ENCODE results near the gene YIPF1.
A peak's percentile ranks its signal among the peaks of the same experiment; 100 is the strongest.
"Not testable (repeated sequence)": the region's sequence is repeated elsewhere in the genome, so short reads cannot be mapped to it uniquely, and the experiment has no call there.

YIPF1 gene

GRCh38 chr1:53893999-53894636 is 4.5 kb upstream of the YIPF1 start, which contains the start of gene DIO1:
Gene DIO1 (plus strand): TSS chr1:53894187. CDS start chr1:53894211, 24 bp downstream.
- Histone ChIP-seq H3K4me3 (ENCODE audit: low read length) (no peak within 1 kb of the TSS), H3K9ac (ENCODE audit: low read length) (no peak within 1 kb of the TSS), H3K4me1 (ENCODE audit: control insufficient read depth, insufficient read depth, low read length) (peaks cover 24% of the 10 kb centered on the region), H3K27me3 (replicated peaks; ENCODE audit: control insufficient read depth, insufficient read depth, low read length) (no peaks in the 10 kb centered on the region), H3K36me3 (ENCODE audit: control insufficient read depth, insufficient read depth, low read length, severe bottlenecking) (no peaks in the 10 kb centered on the region), H3K9me3 (ENCODE audit: control insufficient read depth, low read length) (no peaks in the 10 kb centered on the region)
- DNase-seq (ENCODE audit: low read depth), result no peak

- Histone ChIP-seq H3K9ac (ENCODE audit: low read length) (no peak overlapping the region), H3K27me3 (replicated peaks; ENCODE audit: control insufficient read depth, insufficient read depth, low read length) (no peaks in the 10 kb centered on the region), H3K4me1 (ENCODE audit: control insufficient read depth, insufficient read depth, low read length) (peaks cover 21% of the 10 kb centered on the region), H3K4me3 (ENCODE audit: low read length) (no peak overlapping the region), H3K36me3 (ENCODE audit: control insufficient read depth, insufficient read depth, low read length, severe bottlenecking) (peaks cover under 1% of the 10 kb centered on the region), H3K9me3 (ENCODE audit: control insufficient read depth, low read length) (no peaks in the 10 kb centered on the region)
- no peak for DNase-seq (ENCODE audit: low read depth)
Measured at GRCh38 chr1:53892911-53893310, 3.3 kb upstream of the YIPF1 start.

- DNase-seq (ENCODE audit: low read depth), result no peak
- Histone ChIP-seq H3K27me3 (replicated peaks; ENCODE audit: control insufficient read depth, insufficient read depth, low read length) (no peaks in the 10 kb centered on the region), H3K9ac (ENCODE audit: low read length) (no peak overlapping the region), H3K9me3 (ENCODE audit: control insufficient read depth, low read length) (no peaks in the 10 kb centered on the region), H3K36me3 (ENCODE audit: control insufficient read depth, insufficient read depth, low read length, severe bottlenecking) (peaks cover 9% of the 10 kb centered on the region), H3K4me1 (ENCODE audit: control insufficient read depth, insufficient read depth, low read length) (peaks cover 20% of the 10 kb centered on the region), H3K4me3 (ENCODE audit: low read length) (no peak overlapping the region)
Measured at GRCh38 chr1:53891678-53892077, 2.1 kb upstream of the YIPF1 start.

GRCh38 chr1:53891018-53891417 is 1.4 kb upstream of the YIPF1 start:
- Histone ChIP-seq H3K4me3 (ENCODE audit: low read length) (no peak overlapping the region), H3K36me3 (ENCODE audit: control insufficient read depth, insufficient read depth, low read length, severe bottlenecking) (peaks cover 13% of the 10 kb centered on the region), H3K27me3 (replicated peaks; ENCODE audit: control insufficient read depth, insufficient read depth, low read length) (no peaks in the 10 kb centered on the region), H3K9ac (ENCODE audit: low read length) (no peak overlapping the region), H3K4me1 (ENCODE audit: control insufficient read depth, insufficient read depth, low read length) (peaks cover 14% of the 10 kb centered on the region), H3K9me3 (ENCODE audit: control insufficient read depth, low read length) (no peaks in the 10 kb centered on the region)
- no peak for DNase-seq (ENCODE audit: low read depth)

GRCh38 chr1:53890522-53890941 is 935 bp upstream of the YIPF1 start:
- Histone ChIP-seq H3K9ac (ENCODE audit: low read length) (peak overlapping the region; percentile 98), H3K36me3 (ENCODE audit: control insufficient read depth, insufficient read depth, low read length, severe bottlenecking) (peaks cover 17% of the 10 kb centered on the region), H3K27me3 (replicated peaks; ENCODE audit: control insufficient read depth, insufficient read depth, low read length) (no peaks in the 10 kb centered on the region), H3K4me3 (ENCODE audit: low read length) (peak overlapping the region; percentile 90), H3K9me3 (ENCODE audit: control insufficient read depth, low read length) (no peaks in the 10 kb centered on the region), H3K4me1 (ENCODE audit: control insufficient read depth, insufficient read depth, low read length) (peaks cover 14% of the 10 kb centered on the region)
- no peak for DNase-seq (ENCODE audit: low read depth)

- DNase-seq (ENCODE audit: low read depth), result no peak
- Histone ChIP-seq H3K36me3 (ENCODE audit: control insufficient read depth, insufficient read depth, low read length, severe bottlenecking) (peaks cover 17% of the 10 kb centered on the region), H3K27me3 (replicated peaks; ENCODE audit: control insufficient read depth, insufficient read depth, low read length) (no peaks in the 10 kb centered on the region), H3K4me1 (ENCODE audit: control insufficient read depth, insufficient read depth, low read length) (peaks cover 14% of the 10 kb centered on the region), H3K9ac (ENCODE audit: low read length) (peak overlapping the region; percentile 98), H3K9me3 (ENCODE audit: control insufficient read depth, low read length) (no peaks in the 10 kb centered on the region), H3K4me3 (ENCODE audit: low read length) (peak overlapping the region; percentile 90)
Measured at GRCh38 chr1:53888681-53889080, 916 bp downstream of the YIPF1 start.

GRCh38 chr1:53883600-53883999 is 6.0 kb downstream of the YIPF1 start:
- peaks cover 35% of the 10 kb centered on the region for H3K36me3 ChIP-seq (ENCODE audit: control insufficient read depth, insufficient read depth, low read length, severe bottlenecking)
- not testable (repeated sequence) for H3K4me1 ChIP-seq (ENCODE audit: control insufficient read depth, insufficient read depth, low read length); H3K9me3 ChIP-seq (ENCODE audit: control insufficient read depth, low read length); DNase-seq (ENCODE audit: low read depth); H3K4me3 ChIP-seq (ENCODE audit: low read length); H3K27me3 ChIP-seq (replicated peaks; ENCODE audit: control insufficient read depth, insufficient read depth, low read length); H3K9ac ChIP-seq (ENCODE audit: low read length)

- H3K27me3 ChIP-seq (replicated peaks; ENCODE audit: control insufficient read depth, insufficient read depth, low read length); H3K9ac ChIP-seq (ENCODE audit: low read length); DNase-seq (ENCODE audit: low read depth); H3K4me3 ChIP-seq (ENCODE audit: low read length); H3K4me1 ChIP-seq (ENCODE audit: control insufficient read depth, insufficient read depth, low read length); H3K9me3 ChIP-seq (ENCODE audit: control insufficient read depth, low read length): not testable (repeated sequence)
- H3K36me3 ChIP-seq (ENCODE audit: control insufficient read depth, insufficient read depth, low read length, severe bottlenecking), result peaks cover 42% of the 10 kb centered on the region
Measured at GRCh38 chr1:53881853-53882252, 7.7 kb downstream of the YIPF1 start.

GRCh38 chr1:53878492-53879105 is 11.0 kb downstream of the YIPF1 start:
- Histone ChIP-seq H3K9me3 (ENCODE audit: control insufficient read depth, low read length) (no peaks in the 10 kb centered on the region), H3K36me3 (ENCODE audit: control insufficient read depth, insufficient read depth, low read length, severe bottlenecking) (peaks cover 52% of the 10 kb centered on the region), H3K27me3 (replicated peaks; ENCODE audit: control insufficient read depth, insufficient read depth, low read length) (no peaks in the 10 kb centered on the region), H3K4me1 (ENCODE audit: control insufficient read depth, insufficient read depth, low read length) (peaks cover 8% of the 10 kb centered on the region), H3K9ac (ENCODE audit: low read length) (no peak overlapping the region), H3K4me3 (ENCODE audit: low read length) (no peak overlapping the region)
- peak; percentile 86 for DNase-seq (ENCODE audit: low read depth)

- H3K9ac ChIP-seq (ENCODE audit: low read length); DNase-seq (ENCODE audit: low read depth); H3K4me1 ChIP-seq (ENCODE audit: control insufficient read depth, insufficient read depth, low read length); H3K27me3 ChIP-seq (replicated peaks; ENCODE audit: control insufficient read depth, insufficient read depth, low read length); H3K4me3 ChIP-seq (ENCODE audit: low read length); H3K9me3 ChIP-seq (ENCODE audit: control insufficient read depth, low read length): not testable (repeated sequence)
- H3K36me3 ChIP-seq (ENCODE audit: control insufficient read depth, insufficient read depth, low read length, severe bottlenecking), result peaks cover 70% of the 10 kb centered on the region
Measured at GRCh38 chr1:53875150-53875549, 14.4 kb downstream of the YIPF1 start.

GRCh38 chr1:53871773-53872484 is 17.7 kb downstream of the YIPF1 start:
- no peak overlapping the region for H3K9ac ChIP-seq (ENCODE audit: low read length)
- no peak overlapping the region for H3K4me3 ChIP-seq (ENCODE audit: low read length)
- H3K36me3 ChIP-seq (ENCODE audit: control insufficient read depth, insufficient read depth, low read length, severe bottlenecking), result peaks cover 74% of the 10 kb centered on the region

More at GRCh38 chr1:53871773-53872484, 17.7 kb downstream of the YIPF1 start:
- H3K9me3 ChIP-seq (ENCODE audit: control insufficient read depth, low read length), result no peaks in the 10 kb centered on the region
- H3K27me3 ChIP-seq (replicated peaks; ENCODE audit: control insufficient read depth, insufficient read depth, low read length), result no peaks in the 10 kb centered on the region
- H3K4me1 ChIP-seq (ENCODE audit: control insufficient read depth, insufficient read depth, low read length), result peaks cover 6% of the 10 kb centered on the region
- no peak for DNase-seq (ENCODE audit: low read depth)

All from adipocyte (in vitro differentiated cells).